Gastroesophageal sphincter (tissue), 4 donors: ENCODE data around the gene ENPP7. TPM values are rescaled to one million over a fixed set of nuclear protein-coding genes. Genes with fewer than 3 reads are reported as not detected.

ENCODE experiments used
- ATAC-seq: fragments of 150-250 bp; one replicate; pipeline ENCODE4 v1.9.1; 2016; ENCODE audit warnings: mild to moderate bottlenecking, moderate library complexity
- H3K27ac ChIP-seq, 4 donors: fragments of 200-600 bp; sonication (generic) in 3 of 4; 1 replicate in 3 of 4; 2 replicates in 1 of 4; pipeline ENCODE4 v1.5.1; 2016 to 2019
- H3K27me3 ChIP-seq: fragments of 200-600 bp; sonication (generic); one replicate; pipeline ENCODE4 v1.5.1; 2019
- H3K36me3 ChIP-seq, 2 donors: fragments of 200-600 bp; sonication (generic); one replicate each; pipeline ENCODE4 v1.5.1; 2019; ENCODE audit warnings: control low read depth in 1 of 2
- H3K4me1 ChIP-seq, 3 donors: fragments of 200-600 bp; sonication (generic); 1 replicate in 2 of 3; 2 replicates in 1 of 3; pipeline ENCODE4 v1.5.1; 2016 to 2019; ENCODE audit warnings: control low read depth in 2 of 3
- H3K4me3 ChIP-seq, 2 donors: fragments of 200-600 bp; sonication (generic); one replicate each; pipeline ENCODE4 v1.5.1; 2019; ENCODE audit warnings: mild to moderate bottlenecking in 1 of 2, moderate library complexity in 1 of 2
- H3K9me3 ChIP-seq, 3 donors: fragments of 200-600 bp; sonication (generic); one replicate each; pipeline ENCODE4 v1.5.1; 2017 to 2019; ENCODE audit warnings: control low read depth in 2 of 3
- EP300 ChIP-seq: sonication (generic); formaldehyde crosslinking; IDR thresholded peaks from one replicate; pipeline ENCODE4 v1.6.1; 2017; ENCODE audit warnings: antibody characterized with exemption, mild to moderate bottlenecking
- POLR2A ChIP-seq, 2 donors: fragments of 450-650 bp; IDR thresholded peaks; one replicate each; pipeline ENCODE4 v1.6.1; 2017; ENCODE audit warnings: antibody characterized with exemption in 2 of 2, mild to moderate bottlenecking in 2 of 2, moderate library complexity in 1 of 2
- POLR2AphosphoS5 ChIP-seq: sonication (generic); formaldehyde crosslinking; IDR thresholded peaks from one replicate; pipeline ENCODE4 v1.6.1; 2017; ENCODE audit warnings: antibody characterized with exemption
- WGBS, 2 donors: methylation state at CpG; one replicate each; pipeline ENCODE4 v1.1.5; 2018; ENCODE audit warnings: low coverage in 1 of 2; 5-methylcytosine and 5-hydroxymethylcytosine counted together
- total RNA-seq, 4 donors: library from RNA; depleted of rRNA; stranded (reverse); fragments of >200 nt; gene quantifications; one replicate each; pipeline ENCODE4 v1.1.0, GENCODE V29; 2016
- TF ChIP-seq, protein P1 (sequence below), 4 experiments: fragments of 200-600 bp in 2 of 4; fragments of 450-650 bp in 2 of 4; sonication (generic) in 1 of 4; IDR thresholded peaks; one replicate each; pipeline ENCODE4 v1.5.1; 2017 to 2019; ENCODE audit warnings: antibody characterized with exemption in 4 of 4, mild to moderate bottlenecking in 2 of 4, moderate library complexity in 2 of 4

ENPP7 gene
- total RNA-seq, 4 donors from 2014 or later, result 0.27 TPM; not detected in 3

DNA sequence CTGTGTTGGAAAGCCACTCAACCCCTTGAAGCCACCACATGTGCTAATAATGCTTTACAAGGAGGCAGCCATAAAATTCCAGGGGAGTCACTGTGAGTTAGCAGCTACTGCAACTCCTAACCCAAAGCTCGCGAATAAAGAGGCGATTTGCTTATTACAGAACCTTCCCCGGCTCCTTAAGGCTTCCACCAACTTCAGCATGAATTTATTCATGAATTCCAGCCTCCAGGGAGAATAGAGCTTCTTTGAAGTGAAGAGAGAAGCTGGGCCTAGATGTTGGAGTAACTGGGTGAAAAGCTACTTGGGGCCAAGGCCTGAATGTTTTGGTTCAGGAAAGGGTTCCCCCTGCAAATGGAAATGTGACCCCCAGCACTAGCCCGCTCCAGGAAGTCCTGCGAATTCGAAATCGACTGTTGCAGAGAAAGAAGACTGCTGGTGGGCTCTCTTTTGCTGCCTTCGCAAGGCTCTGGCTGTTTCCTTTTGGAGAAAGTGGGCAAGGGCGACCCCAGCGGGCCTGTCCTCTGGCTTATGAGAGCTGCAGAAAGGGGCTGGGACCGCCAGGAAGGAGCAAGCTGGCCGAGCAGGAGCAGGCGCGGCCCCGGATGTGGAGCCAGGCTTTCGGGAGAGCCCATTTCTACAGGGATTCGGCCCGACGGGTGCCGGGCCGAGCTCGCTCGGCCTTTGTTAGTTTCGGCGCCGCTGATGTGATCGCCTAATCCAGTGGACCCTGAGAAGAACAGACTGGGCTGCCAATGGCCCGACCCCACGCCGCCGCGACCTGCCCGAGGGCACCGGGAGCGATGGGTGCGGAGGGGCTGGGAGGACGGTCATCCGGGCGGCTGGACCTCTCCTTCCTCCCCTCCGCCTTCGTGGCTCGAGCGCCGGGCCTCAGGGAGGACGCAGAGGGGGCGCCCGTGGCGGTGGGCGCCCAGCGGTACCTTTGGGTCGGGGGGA lies 58.5 kb downstream of the ENPP7 start:
- no peak overlapping the region for H3K27ac ChIP-seq
- H3K4me1 ChIP-seq, result peaks cover 0 to 49% (median 20%) of the 10 kb centered on the region in 3 donors
- WGBS, 2 donors, result 53 to 75% methylated on average over 3 to 9 of the region's 52 CpGs
- ATAC-seq, result no peak
- peak overlapping the region in 1 of 2 donors; percentile 5 for H3K4me3 ChIP-seq
- H3K27me3 ChIP-seq, result peaks cover 100% of the 10 kb centered on the region
- no peaks in the 10 kb centered on the region for H3K9me3 ChIP-seq
- no peak for TF ChIP-seq EP300
- TF ChIP-seq POLR2A (IDR thresholded peaks at IDR 0.05), result no peak
- no peak for TF ChIP-seq POLR2AphosphoS5
- TF ChIP-seq, protein P1, sequence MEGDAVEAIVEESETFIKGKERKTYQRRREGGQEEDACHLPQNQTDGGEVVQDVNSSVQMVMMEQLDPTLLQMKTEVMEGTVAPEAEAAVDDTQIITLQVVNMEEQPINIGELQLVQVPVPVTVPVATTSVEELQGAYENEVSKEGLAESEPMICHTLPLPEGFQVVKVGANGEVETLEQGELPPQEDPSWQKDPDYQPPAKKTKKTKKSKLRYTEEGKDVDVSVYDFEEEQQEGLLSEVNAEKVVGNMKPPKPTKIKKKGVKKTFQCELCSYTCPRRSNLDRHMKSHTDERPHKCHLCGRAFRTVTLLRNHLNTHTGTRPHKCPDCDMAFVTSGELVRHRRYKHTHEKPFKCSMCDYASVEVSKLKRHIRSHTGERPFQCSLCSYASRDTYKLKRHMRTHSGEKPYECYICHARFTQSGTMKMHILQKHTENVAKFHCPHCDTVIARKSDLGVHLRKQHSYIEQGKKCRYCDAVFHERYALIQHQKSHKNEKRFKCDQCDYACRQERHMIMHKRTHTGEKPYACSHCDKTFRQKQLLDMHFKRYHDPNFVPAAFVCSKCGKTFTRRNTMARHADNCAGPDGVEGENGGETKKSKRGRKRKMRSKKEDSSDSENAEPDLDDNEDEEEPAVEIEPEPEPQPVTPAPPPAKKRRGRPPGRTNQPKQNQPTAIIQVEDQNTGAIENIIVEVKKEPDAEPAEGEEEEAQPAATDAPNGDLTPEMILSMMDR (IDR thresholded peaks at IDR 0.05), result no peak
- peaks cover 0 to 5% of the 10 kb centered on the region in 2 donors for H3K36me3 ChIP-seq

DNA sequence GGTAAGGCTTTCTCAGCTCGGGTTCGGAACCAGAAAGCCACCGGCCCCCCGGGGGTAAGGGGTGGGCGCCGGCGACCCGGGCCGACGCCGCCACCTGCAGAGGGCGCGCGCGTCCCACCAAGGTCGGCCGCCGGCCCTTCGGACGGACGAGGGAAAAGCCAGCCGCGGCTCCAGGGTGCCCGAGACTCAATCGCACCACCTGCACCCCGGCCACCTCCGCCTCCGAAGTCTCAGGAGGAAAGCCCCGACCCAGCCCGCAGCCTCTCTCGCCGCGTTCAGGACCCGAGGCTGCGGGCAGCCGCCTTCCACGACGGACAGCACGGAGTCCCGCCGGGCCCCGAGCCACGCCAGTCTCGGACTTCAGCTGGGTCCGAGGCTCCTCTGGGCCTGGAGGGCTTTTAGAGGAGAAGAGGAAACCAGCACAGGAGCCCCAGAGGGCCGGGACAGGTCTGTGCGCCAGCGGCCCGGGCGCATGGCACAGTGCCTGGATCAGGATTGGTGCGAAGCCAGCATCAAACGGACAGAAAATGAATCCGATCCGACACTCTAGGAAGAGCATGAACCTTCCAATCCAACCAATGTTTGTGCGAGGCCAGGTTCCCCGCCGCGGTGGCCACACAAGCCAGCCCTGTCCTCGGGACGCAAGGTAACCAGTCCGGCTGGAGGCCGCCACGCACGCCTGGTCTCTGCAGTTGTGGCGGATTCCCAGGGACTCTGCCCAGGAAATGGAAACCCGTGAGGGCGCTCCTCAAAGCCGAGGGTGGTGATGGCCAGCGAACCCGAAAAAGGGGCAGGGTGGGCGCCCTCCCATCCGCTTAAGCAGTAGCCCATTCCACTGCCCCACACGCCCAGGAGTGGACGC lies 59.4 kb downstream of the ENPP7 start:
- peaks cover 100% of the 10 kb centered on the region for H3K27me3 ChIP-seq
- no peaks in the 10 kb centered on the region for H3K9me3 ChIP-seq
- no peak for TF ChIP-seq EP300
- TF ChIP-seq, protein P1 (IDR thresholded peaks at IDR 0.05), result peak in 3 of 4 experiments; percentile 73 to 93 (median 75)
- H3K4me3 ChIP-seq, result peak overlapping the region in 1 of 2 donors; percentile 5
- peaks cover 0 to 58% (median 20%) of the 10 kb centered on the region in 3 donors for H3K4me1 ChIP-seq
- peaks cover 0 to 9% of the 10 kb centered on the region in 2 donors for H3K36me3 ChIP-seq
- H3K27ac ChIP-seq, result no peak overlapping the region
- ATAC-seq, result peak; percentile 47
- 10% methylated on average over 2 of the region's 74 CpGs; no CpG with 5 or more reads in 1 of the 2 donors for WGBS, 2 donors

DNA sequence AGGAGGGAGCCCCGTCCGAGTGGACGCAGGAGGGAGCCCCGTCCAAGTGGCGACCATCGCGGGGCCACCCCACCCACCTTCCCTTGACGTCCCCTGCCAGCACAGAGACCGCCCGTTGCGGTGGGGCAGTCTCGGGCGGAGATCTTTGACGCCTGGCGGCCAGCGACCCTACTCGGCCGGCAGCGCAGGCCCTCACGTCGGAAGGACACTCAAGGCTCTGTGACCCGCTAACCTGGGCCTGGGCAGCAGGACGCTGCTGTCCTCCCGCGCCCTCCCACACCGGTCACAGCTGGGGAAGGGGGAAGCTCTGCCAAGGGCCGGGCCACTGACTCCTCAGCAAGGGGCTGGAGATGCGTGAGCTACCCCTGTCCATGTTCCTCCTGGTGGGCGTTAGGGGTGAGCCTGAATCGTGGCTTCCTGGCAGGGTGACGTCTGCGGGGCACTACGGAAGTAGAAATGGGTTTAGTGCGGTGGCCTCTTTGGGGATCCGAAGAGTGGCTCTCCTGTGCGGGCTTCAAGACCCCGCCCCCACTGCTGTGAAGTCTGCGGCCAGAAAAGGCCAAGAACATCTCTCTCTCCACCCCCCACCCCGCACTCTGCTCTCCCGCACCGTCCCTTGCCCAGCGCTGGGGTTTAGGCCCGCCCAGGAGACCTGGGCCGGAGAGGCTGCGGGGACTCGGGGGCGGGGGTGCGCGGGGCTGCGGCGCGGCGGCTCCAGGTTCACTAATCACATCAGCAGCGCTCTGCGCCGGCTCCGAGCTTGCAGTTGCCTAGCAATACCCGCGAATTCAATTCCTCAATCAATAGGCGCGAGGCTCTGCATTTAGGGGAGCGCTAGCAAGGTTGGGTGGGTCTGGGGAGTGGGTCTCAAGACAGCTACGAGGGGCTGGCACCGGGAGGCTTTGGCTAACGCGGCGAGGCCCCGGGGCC lies 60.3 kb downstream of the ENPP7 start:
- Histone ChIP-seq H3K9me3 (no peaks in the 10 kb centered on the region), H3K27ac (no peak overlapping the region), H3K4me3 (no peak overlapping the region), H3K36me3 (peaks cover 0 to 10% of the 10 kb centered on the region in 2 donors), H3K27me3 (peaks cover 94% of the 10 kb centered on the region), H3K4me1 (peaks cover 0 to 63% (median 22%) of the 10 kb centered on the region in 3 donors)
- no peak for ATAC-seq
- TF ChIP-seq, protein P1 (IDR thresholded peaks at IDR 0.05), result no peak
- TF ChIP-seq POLR2A (IDR thresholded peaks at IDR 0.05) (no peak), EP300 (no peak), POLR2AphosphoS5 (no peak)
- WGBS, 2 donors, result no CpG with 5 or more reads among the region's 68 CpGs

GRCh38 chr17:79791735-79792161 lies 61.0 kb downstream of the ENPP7 start:
- H3K9me3 ChIP-seq, result no peaks in the 10 kb centered on the region
- peaks cover 0 to 10% of the 10 kb centered on the region in 2 donors for H3K36me3 ChIP-seq
- 0 to 12% methylated on average over 7 to 8 of the region's 26 CpGs for WGBS, 2 donors
- peaks cover 0 to 70% (median 27%) of the 10 kb centered on the region in 3 donors for H3K4me1 ChIP-seq
- no peak for ATAC-seq
- no peak overlapping the region for H3K4me3 ChIP-seq
- no peak overlapping the region for H3K27ac ChIP-seq
- TF ChIP-seq EP300, result no peak
- TF ChIP-seq POLR2AphosphoS5, result no peak
- TF ChIP-seq POLR2A (IDR thresholded peaks at IDR 0.05), result no peak
- TF ChIP-seq, protein P1 (IDR thresholded peaks at IDR 0.05), result no peak
- peaks cover 87% of the 10 kb centered on the region for H3K27me3 ChIP-seq
